Neural progenitor cell (in vitro differentiated cells): ENCODE data around the gene CD81.
"Not testable (repeated sequence)": the region's sequence is repeated elsewhere in the genome, so short reads cannot be mapped to it uniquely, and the experiment has no call there.

Source experiments
- CTCF ChIP-seq: fragments of 200-600 bp; sonication (generic); IDR thresholded peaks from 2 replicates; pipeline ENCODE4 v1.5.1; 2017; ENCODE audit warnings: antibody characterized with exemption, mild to moderate bottlenecking
- EZH2 ChIP-seq: fragments of 200-600 bp; sonication (generic); IDR thresholded peaks from 2 replicates; pipeline ENCODE4 v1.6.1; 2017; ENCODE audit warnings: antibody characterized with exemption, mild to moderate bottlenecking, moderate library complexity

- TF ChIP-seq CTCF, EZH2: not testable (repeated sequence)
These were observed 19.5 kb upstream of the CD81 start for GRCh38 chr11:2357651-2358050.
